Measurements from ENCODE around the gene CAVIN2.

GRCh38 chr2:191895195-191895594 is 48.3 kb upstream of the CAVIN2 start:
- TF ChIP-seq CTCF (IDR thresholded peaks at IDR 0.05) (no peak), POLR2A (IDR thresholded peaks at IDR 0.05) (no peak)
